IMR-90 (cell line): ENCODE measurements around the gene TMEM45A. TPM values are rescaled to one million over a fixed set of nuclear protein-coding genes. Genes with fewer than 3 reads are reported as not detected.

Experiments
- ATAC-seq: fragments of 200-7000 bp; cut with Tn5 transposase; 2 replicates; pipeline ENCODE4 v1.9.1; 2020; ENCODE audit warnings: low read depth, mild to moderate bottlenecking, moderate library complexity
- BruUV-seq: library from RNA; stranded (reverse); fragments of 400-500 nt; replicated peaks from 2 replicates; lab custom pipeline; 2021; lab: Mats Ljungman, UMichigan
- CTCF ChIA-PET: fragments of 300-600 bp; formaldehyde crosslinking; extraction: SDS; loops from one replicate; lab custom pipeline; 2021; ENCODE audit warnings: antibody characterized with exemption; lab: Yijun Ruan, JAX
- POLR2A ChIA-PET: fragments of 300-600 bp; sonication (Branson Sonifier 250); formaldehyde crosslinking; loops from one replicate; lab custom pipeline; 2022; ENCODE audit warnings: antibody characterized with exemption; ENCODE audit not compliant: unreplicated experiment; lab: Charles Lee
- DNase-seq: peaks from one replicate; pipeline ENCODE4 v3.0.0; 2013
- H2AFZ ChIP-seq: replicated peaks from 2 replicates; pipeline ENCODE3; 2013; ENCODE audit warnings: low read length, mild to moderate bottlenecking; ENCODE audit not compliant: poor library complexity
- H2AK5ac ChIP-seq: 2 replicates; pipeline ENCODE4 v1.6.1; 2013; ENCODE audit warnings: low read depth, low read length, inconsistent platforms
- H2AK9ac ChIP-seq: replicated peaks from 2 replicates; pipeline ENCODE3; 2013; ENCODE audit warnings: mild to moderate bottlenecking, low read depth, low read length, moderate library complexity; ENCODE audit not compliant: poor library complexity
- H2BK120ac ChIP-seq: 2 replicates; pipeline ENCODE4 v1.6.1; 2013; ENCODE audit warnings: low read depth, low read length, inconsistent platforms
- H2BK15ac ChIP-seq: 3 replicates; pipeline ENCODE4 v1.6.1; 2013; ENCODE audit warnings: low read depth, low read length, inconsistent platforms
- H2BK20ac ChIP-seq: 2 replicates; pipeline ENCODE4 v1.6.1; 2013; ENCODE audit warnings: low read depth, mild to moderate bottlenecking, inconsistent platforms, low read length, moderate library complexity
- H2BK5ac ChIP-seq: 2 replicates; pipeline ENCODE4 v1.6.1; 2013; ENCODE audit warnings: mild to moderate bottlenecking, low read depth, low read length, inconsistent platforms; ENCODE audit not compliant: poor library complexity, severe bottlenecking
- H3K14ac ChIP-seq: replicated peaks from 2 replicates; pipeline ENCODE4 v1.6.1; 2013; ENCODE audit warnings: low read depth, low read length, inconsistent platforms
- H3K18ac ChIP-seq: 2 replicates; pipeline ENCODE4 v1.6.1; 2013; ENCODE audit warnings: low read depth, low read length, control low read depth
- H3K23ac ChIP-seq: 2 replicates; pipeline ENCODE4 v1.6.1; 2013; ENCODE audit warnings: low read depth, low read length, inconsistent platforms
- H3K27ac ChIP-seq: 2 replicates; pipeline ENCODE4 v1.5.1; 2013; ENCODE audit warnings: mild to moderate bottlenecking, control low read depth, low read length; ENCODE audit not compliant: insufficient read depth
- H3K27me3 ChIP-seq: 2 replicates; pipeline ENCODE4 v1.6.1; 2013; ENCODE audit warnings: low read length; ENCODE audit not compliant: control insufficient read depth, insufficient read depth
- H3K36me3 ChIP-seq: 2 replicates; pipeline ENCODE4 v1.6.1; 2013; ENCODE audit warnings: low read length, mixed read lengths; ENCODE audit not compliant: control insufficient read depth, insufficient read depth
- H3K4ac ChIP-seq: 2 replicates; pipeline ENCODE4 v1.6.1; 2013; ENCODE audit warnings: low read depth, low read length, inconsistent platforms
- H3K4me1 ChIP-seq: 2 replicates; pipeline ENCODE4 v1.6.1; 2013; ENCODE audit warnings: low read length, mixed read lengths; ENCODE audit not compliant: control insufficient read depth, insufficient read depth
- H3K4me2 ChIP-seq: 2 replicates; pipeline ENCODE4 v1.6.1; 2013; ENCODE audit warnings: low read depth, mild to moderate bottlenecking, control low read depth, low read length, moderate library complexity
- H3K4me3 ChIP-seq: 2 replicates; pipeline ENCODE4 v1.5.1; 2013; ENCODE audit warnings: low read depth, mild to moderate bottlenecking, control low read depth, low read length, moderate library complexity; ENCODE audit not compliant: insufficient read depth
- H3K56ac ChIP-seq: 2 replicates; pipeline ENCODE4 v1.6.1; 2013; ENCODE audit warnings: low read length, inconsistent platforms; ENCODE audit not compliant: insufficient read depth; ENCODE audit errors: extremely low read depth
- H3K79me1 ChIP-seq, 2 experiments: 2 replicates each; pipeline ENCODE4 v1.6.1; 2013; ENCODE audit warnings: low read length in 2 of 2, inconsistent platforms in 1 of 2, low read depth in 1 of 2
- H3K9ac ChIP-seq: 2 replicates; pipeline ENCODE4 v1.6.1; 2013; ENCODE audit warnings: low read depth, low read length, control low read depth
- H3K9me1 ChIP-seq: 2 replicates; pipeline ENCODE4 v1.6.1; 2013; ENCODE audit warnings: low read length, inconsistent platforms; ENCODE audit not compliant: insufficient read depth
- H3K9me3 ChIP-seq: 2 replicates; pipeline ENCODE4 v1.6.1; 2013; ENCODE audit warnings: low read length; ENCODE audit not compliant: control insufficient read depth, insufficient read depth
- H4K20me1 ChIP-seq: 2 replicates; pipeline ENCODE4 v1.6.1; 2013; ENCODE audit warnings: low read length, inconsistent platforms; ENCODE audit not compliant: insufficient read depth
- H4K5ac ChIP-seq: 2 replicates; pipeline ENCODE4 v1.6.1; 2013; ENCODE audit warnings: mild to moderate bottlenecking, low read depth, low read length, control low read depth
- H4K8ac ChIP-seq, 2 experiments: 2 replicates each; pipeline ENCODE4 v1.6.1; 2013; ENCODE audit warnings: low read depth in 2 of 2, low read length in 2 of 2, control low read depth in 1 of 2, inconsistent platforms in 1 of 2
- H4K91ac ChIP-seq: 2 replicates; pipeline ENCODE4 v1.6.1; 2013; ENCODE audit warnings: low read depth, low read length, inconsistent platforms; ENCODE audit not compliant: insufficient read depth
- BHLHE40 ChIP-seq: fragments of 150-350 bp; IDR thresholded peaks from 2 replicates; pipeline ENCODE4 v1.6.1; 2016; ENCODE audit warnings: mild to moderate bottlenecking, low read depth, low read length
- CEBPB ChIP-seq: IDR thresholded peaks from 2 replicates; pipeline ENCODE4 v1.6.1; 2012; ENCODE audit warnings: low read depth, low read length, improper control_type of control experiment
- CHD1 ChIP-seq: IDR thresholded peaks from 2 replicates; pipeline ENCODE4 v1.6.1; 2012; ENCODE audit warnings: low read depth, low read length, improper control_type of control experiment
- ELK1 ChIP-seq: fragments of 150-350 bp; IDR thresholded peaks from 2 replicates; pipeline ENCODE4 v1.6.1; 2016; ENCODE audit warnings: low read depth, mild to moderate bottlenecking, low read length, moderate library complexity, borderline replicate concordance
- MAZ ChIP-seq: IDR thresholded peaks from 2 replicates; pipeline ENCODE4 v1.6.1; 2012; ENCODE audit warnings: low read depth, mild to moderate bottlenecking, low read length, improper control_type of control experiment, moderate library complexity, borderline replicate concordance
- MXI1 ChIP-seq: IDR thresholded peaks from 2 replicates; pipeline ENCODE4 v1.6.1; 2012; ENCODE audit warnings: low read depth, mild to moderate bottlenecking, low read length, moderate library complexity, borderline replicate concordance
- NFE2L2 ChIP-seq: fragments of 150-350 bp; IDR thresholded peaks from 2 replicates; pipeline ENCODE4 v1.6.1; 2016; ENCODE audit warnings: low read depth, mild to moderate bottlenecking, low read length
- POLR2A ChIP-seq: IDR thresholded peaks from 2 replicates; pipeline ENCODE4 v1.6.1; 2012; ENCODE audit warnings: mild to moderate bottlenecking, low read depth, low read length
- RAD21 ChIP-seq: IDR thresholded peaks from 2 replicates; pipeline ENCODE4 v1.6.1; 2012; ENCODE audit warnings: low read length, improper control_type of control experiment
- RFX5 ChIP-seq: IDR thresholded peaks from 2 replicates; pipeline ENCODE4 v1.8.0; 2012; ENCODE audit warnings: low read depth, mild to moderate bottlenecking, low read length, moderate library complexity
- SMC3 ChIP-seq: fragments of 150-350 bp; IDR thresholded peaks from 2 replicates; pipeline ENCODE4 v1.6.1; 2016; ENCODE audit warnings: low read depth, mild to moderate bottlenecking, antibody characterized with exemption, low read length, moderate library complexity
- USF2 ChIP-seq: fragments of 150-350 bp; IDR thresholded peaks from 2 replicates; pipeline ENCODE4 v1.6.1; 2017; ENCODE audit warnings: mild to moderate bottlenecking, antibody characterized with exemption, low read length, low read depth
- WGBS, 2 experiments: methylation state at CpG; one replicate each; pipeline versions ENCODE4 v1.1.5 to v1.1.7; 2013; ENCODE audit warnings: missing lambda C conversion rate in 2 of 2; ENCODE audit not compliant: insufficient read length in 1 of 2; ENCODE audit errors: extremely low coverage in 2 of 2; 5-methylcytosine and 5-hydroxymethylcytosine counted together
- dilution Hi-C: fragments of 300-500 bp; cut with HindIII; formaldehyde crosslinking; loops from one replicate; pipeline ENCODE4 v1.14.3; 2018; ENCODE audit warnings: low sequenced_read_pairs; ENCODE audit not compliant: unreplicated experiment
- in situ Hi-C: fragments of 300-500 bp; cut with MboI; formaldehyde crosslinking; loops from 3 replicates; pipeline ENCODE4 v1.14.3; 2019; ENCODE audit warnings: low sequenced_read_pairs, inconsistent platforms, mixed read lengths
- intact Hi-C: fragments of 100-400 bp; cut with micrococcal nuclease; formaldehyde crosslinking; loops from 2 replicates; pipeline ENCODE4 v1.10.0; 2022
- polyA plus RNA-seq, 3 experiments: library from polyadenylated mRNA; depleted of rRNA; stranded (reverse); fragments of >200 nt; gene quantifications; 2 replicates each; pipeline ENCODE4 v1.2.3, GENCODE V29; 2012; ENCODE audit warnings: low replicate concordance in 1 of 3
- total RNA-seq: library from RNA; depleted of rRNA; stranded (reverse); fragments of >200 nt; gene quantifications from 2 replicates; pipeline ENCODE4 v1.2.3, GENCODE V29; 2012

Gene TMEM45A
- total and polyA plus RNA-seq, 2 of the 4 experiments (the other 2 are of a cell fraction), result 13.6 to 21.7 TPM

GRCh38 chr3:100527347-100527735 is 34.9 kb downstream of the TMEM45A start:
- Histone ChIP-seq H2AK5ac (no peak overlapping the region), H3K4me1 (0 out of 2 replicates have a peak, but pooled peaks cover 2% of the 10 kb centered on the region), H3K9me1 (0 out of 2 replicates have a peak, but pooled peaks cover 2% of the 10 kb centered on the region), H2BK15ac (no peak overlapping the region), H4K5ac (no peak overlapping the region), H3K18ac (no peak overlapping the region), H4K91ac (no peak overlapping the region), H3K4ac (no peak overlapping the region), H3K9me3 (no peaks in the 10 kb centered on the region), H3K4me2 (no peak overlapping the region), H2BK20ac (no peak overlapping the region), H2BK5ac (no peak overlapping the region), H3K27ac (no peak overlapping the region), H2AK9ac (no peak overlapping the region), H2AFZ (no peak overlapping the region), H3K56ac (no peak overlapping the region), H3K14ac (no peak overlapping the region), H3K27me3 (no peaks in the 10 kb centered on the region), H2BK120ac (no peak overlapping the region), H4K8ac (no peak overlapping the region), H4K20me1 (no peaks in the 10 kb centered on the region), H3K36me3 (no peaks in the 10 kb centered on the region; the same call in 1 of the 2 replicates), H3K23ac (no peak overlapping the region), H3K79me1 (no peaks in the 10 kb centered on the region), H3K9ac (no peak overlapping the region), H3K4me3 (no peak overlapping the region)
- intact Hi-C loops, result no loop called here
- dilution Hi-C loops, result no loop called here
- no TSS peak for BruUV-seq
- in situ Hi-C loops, result no loop called here
- ATAC-seq (no peak), DNase-seq (no peak)
- TF ChIP-seq MAZ (no peak), BHLHE40 (no peak), NFE2L2 (no peak), POLR2A (no peak), CHD1 (no peak), MXI1 (no peak), RAD21 (no peak), ELK1 (no peak), RFX5 (no peak), USF2 (no peak), CEBPB (no peak), SMC3 (no peak)
- ChIA-PET CTCF (no interaction called here), POLR2A (no interaction called here)
- no CpG with 5 or more reads among the region's 1 CpG for WGBS, 2 experiments
